ENCODE data around the gene EME2. TPM values are rescaled to one million over a fixed set of nuclear protein-coding genes. Genes with fewer than 3 reads are reported as not detected.

EME2 gene
- total and polyA plus RNA-seq, 2 donors = 6.3 to 8.1 TPM

GRCh38 chr16:1774448-1774780 lies 1.8 kb downstream of the EME2 start:
- no peak for DNase-seq (ENCODE audit: extremely low spot score)
- Histone ChIP-seq H3K4me1 (ENCODE audit: insufficient read depth) (no peaks in the 10 kb centered on the region), H3K4me3 (ENCODE audit: low read depth, low read length) (peak overlapping the region; percentile 94), H3K36me3 (ENCODE audit: insufficient read depth) (peaks cover 5% of the 10 kb centered on the region), H3K27ac (ENCODE audit: low read depth) (no peak overlapping the region)
- 92% methylated on average over 7 of the region's 7 CpGs for WGBS

GRCh38 chr16:1775006-1775845 lies 2.6 kb downstream of the EME2 start:
- Histone ChIP-seq H3K4me3 (ENCODE audit: low read depth, low read length) (no peak overlapping the region), H3K27ac (ENCODE audit: low read depth) (no peak overlapping the region), H3K36me3 (ENCODE audit: insufficient read depth) (peaks cover 5% of the 10 kb centered on the region), H3K4me1 (ENCODE audit: insufficient read depth) (no peaks in the 10 kb centered on the region)
- no peak for DNase-seq (ENCODE audit: extremely low spot score)
- 91% methylated on average over 30 of the region's 30 CpGs for WGBS

- WGBS = 83% methylated on average over 28 of the region's 28 CpGs
- Histone ChIP-seq H3K27ac (ENCODE audit: low read depth) (no peak overlapping the region), H3K4me1 (ENCODE audit: insufficient read depth) (no peaks in the 10 kb centered on the region), H3K4me3 (ENCODE audit: low read depth, low read length) (no peak overlapping the region), H3K36me3 (ENCODE audit: insufficient read depth) (peaks cover 5% of the 10 kb centered on the region)
- DNase-seq (ENCODE audit: extremely low spot score) = no peak
These were observed 3.4 kb downstream of the EME2 start for GRCh38 chr16:1775846-1776671.

DNA sequence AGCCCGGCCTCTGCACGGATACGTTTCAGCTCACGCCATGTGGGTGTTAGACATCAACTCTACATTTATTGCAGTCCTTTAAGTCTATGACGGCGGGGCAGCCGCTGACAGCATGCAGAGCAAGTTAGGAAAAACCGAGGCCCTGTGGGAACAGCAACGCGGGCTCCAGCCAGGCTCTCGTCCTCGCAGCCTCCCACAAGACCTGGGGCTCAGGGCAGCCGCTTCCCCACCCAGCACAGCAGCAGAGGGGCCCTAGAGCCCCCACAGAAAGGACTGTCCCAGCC lies 4.0 kb downstream of the EME2 start:
- no peak overlapping the region for H3K4me3 ChIP-seq (ENCODE audit: low read depth, low read length)
- H3K4me1 ChIP-seq (ENCODE audit: insufficient read depth) = no peaks in the 10 kb centered on the region
- WGBS = 77% methylated on average over 13 of the region's 13 CpGs
- DNase-seq (ENCODE audit: extremely low spot score) = no peak
- peaks cover 5% of the 10 kb centered on the region for H3K36me3 ChIP-seq (ENCODE audit: insufficient read depth)
- H3K27ac ChIP-seq (ENCODE audit: low read depth) = no peak overlapping the region

- no peak overlapping the region for H3K4me3 ChIP-seq (ENCODE audit: low read depth, low read length)
- 86% methylated on average over 22 of the region's 22 CpGs for WGBS
- no peaks in the 10 kb centered on the region for H3K4me1 ChIP-seq (ENCODE audit: insufficient read depth)
- no peak overlapping the region for H3K27ac ChIP-seq (ENCODE audit: low read depth)
- H3K36me3 ChIP-seq (ENCODE audit: insufficient read depth) = peaks cover 5% of the 10 kb centered on the region
- DNase-seq (ENCODE audit: extremely low spot score) = no peak
These were observed 4.4 kb downstream of the EME2 start for GRCh38 chr16:1776991-1777374.

DNA sequence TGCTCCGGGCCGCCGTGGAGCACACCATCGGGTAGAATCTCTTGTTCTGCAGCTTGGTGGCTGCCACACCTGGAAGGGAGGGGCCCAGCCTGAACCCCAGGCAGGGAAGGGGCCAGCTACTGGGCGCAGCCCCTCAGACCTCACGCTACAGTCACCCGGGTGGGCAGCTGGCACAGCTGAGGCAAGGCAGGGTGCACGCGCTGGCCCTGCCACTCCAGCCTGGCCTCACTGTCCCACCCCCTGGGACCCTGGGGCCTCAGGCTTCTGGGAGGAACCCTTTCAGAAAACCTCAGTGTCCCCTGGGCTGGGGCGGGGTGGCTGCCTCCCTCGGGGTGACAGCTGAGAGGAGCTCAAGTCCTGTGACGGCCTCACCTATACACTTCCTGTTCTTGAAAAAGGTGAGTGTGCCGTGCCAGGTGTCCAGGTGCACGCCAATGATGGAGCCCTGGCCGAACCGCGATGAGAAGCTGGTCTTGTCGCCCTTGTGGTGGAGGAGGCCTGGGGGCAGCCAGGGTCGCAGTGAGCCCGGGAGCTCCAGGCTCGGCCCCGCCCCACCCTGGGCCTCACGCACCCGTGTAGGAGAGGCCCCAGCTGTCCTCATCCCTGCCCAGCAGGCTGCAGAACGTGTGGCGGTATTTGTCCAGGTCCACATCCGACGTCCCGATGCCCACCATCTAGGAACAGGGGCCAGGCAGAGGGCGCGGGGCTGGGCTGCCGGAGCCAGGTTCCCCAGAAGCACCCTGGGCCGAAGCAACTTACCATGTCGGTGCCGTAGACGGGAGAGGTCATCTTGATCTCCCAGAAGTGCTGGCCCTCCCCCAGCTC lies 5.0 kb downstream of the EME2 start:
- WGBS = 80% methylated on average over 36 of the region's 36 CpGs
- Histone ChIP-seq H3K4me3 (ENCODE audit: low read depth, low read length) (no peak overlapping the region), H3K4me1 (ENCODE audit: insufficient read depth) (no peaks in the 10 kb centered on the region), H3K27ac (ENCODE audit: low read depth) (no peak overlapping the region), H3K36me3 (ENCODE audit: insufficient read depth) (peaks cover 5% of the 10 kb centered on the region)
- no peak for DNase-seq (ENCODE audit: extremely low spot score)

GRCh38 chr16:1778200-1779179 lies 5.9 kb downstream of the EME2 start:
- no peak for DNase-seq (ENCODE audit: extremely low spot score)
- 85% methylated on average over 34 of the region's 34 CpGs for WGBS
- H3K36me3 ChIP-seq (ENCODE audit: insufficient read depth) = peaks cover 5% of the 10 kb centered on the region
- no peaks in the 10 kb centered on the region for H3K4me1 ChIP-seq (ENCODE audit: insufficient read depth)
- H3K4me3 ChIP-seq (ENCODE audit: low read depth, low read length) = no peak overlapping the region
- H3K27ac ChIP-seq (ENCODE audit: low read depth) = no peak overlapping the region

DNA sequence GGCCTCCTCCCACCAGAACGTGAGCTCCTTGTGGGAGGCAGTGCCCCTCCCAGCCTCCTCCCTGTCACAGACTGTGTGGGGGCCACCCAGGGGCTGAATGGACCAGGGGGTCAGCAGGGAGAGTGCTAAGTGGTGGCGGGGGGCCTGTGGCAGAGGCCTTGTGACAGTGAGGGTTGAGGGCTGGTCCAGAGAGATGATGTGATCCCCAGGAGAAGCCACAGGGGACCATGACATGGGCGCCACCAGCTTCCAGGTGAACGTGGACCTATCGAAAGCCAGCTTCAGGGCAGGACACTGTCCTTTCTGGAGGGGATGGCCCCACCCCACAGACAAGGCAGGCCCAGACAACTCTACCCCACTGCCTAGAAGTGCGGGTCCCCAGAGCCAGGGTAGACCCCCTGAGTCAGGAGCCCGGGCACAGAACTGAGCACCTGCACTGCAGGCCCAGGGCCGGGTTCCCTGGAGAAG lies 6.7 kb downstream of the EME2 start:
- WGBS = 79% methylated on average over 8 of the region's 8 CpGs
- Histone ChIP-seq H3K36me3 (ENCODE audit: insufficient read depth) (peaks cover 5% of the 10 kb centered on the region), H3K4me3 (ENCODE audit: low read depth, low read length) (no peak overlapping the region), H3K27ac (ENCODE audit: low read depth) (no peak overlapping the region), H3K4me1 (ENCODE audit: insufficient read depth) (no peaks in the 10 kb centered on the region)
- DNase-seq (ENCODE audit: extremely low spot score) = no peak

GRCh38 chr16:1779741-1780676 lies 7.4 kb downstream of the EME2 start:
- 85% methylated on average over 27 of the region's 27 CpGs for WGBS
- H3K4me1 ChIP-seq (ENCODE audit: insufficient read depth) = no peaks in the 10 kb centered on the region
- no peak overlapping the region for H3K27ac ChIP-seq (ENCODE audit: low read depth)
- H3K36me3 ChIP-seq (ENCODE audit: insufficient read depth) = peaks cover 5% of the 10 kb centered on the region
- H3K4me3 ChIP-seq (ENCODE audit: low read depth, low read length) = no peak overlapping the region
- no peak for DNase-seq (ENCODE audit: extremely low spot score)

- no peak overlapping the region for H3K4me3 ChIP-seq (ENCODE audit: low read depth, low read length)
- H3K4me1 ChIP-seq (ENCODE audit: insufficient read depth) = no peaks in the 10 kb centered on the region
- H3K36me3 ChIP-seq (ENCODE audit: insufficient read depth) = peaks cover 5% of the 10 kb centered on the region
- no peak overlapping the region for H3K27ac ChIP-seq (ENCODE audit: low read depth)
- 81% methylated on average over 6 of the region's 6 CpGs for WGBS
- DNase-seq (ENCODE audit: extremely low spot score) = no peak
These were observed 8.1 kb downstream of the EME2 start for GRCh38 chr16:1780677-1781072.

DNA sequence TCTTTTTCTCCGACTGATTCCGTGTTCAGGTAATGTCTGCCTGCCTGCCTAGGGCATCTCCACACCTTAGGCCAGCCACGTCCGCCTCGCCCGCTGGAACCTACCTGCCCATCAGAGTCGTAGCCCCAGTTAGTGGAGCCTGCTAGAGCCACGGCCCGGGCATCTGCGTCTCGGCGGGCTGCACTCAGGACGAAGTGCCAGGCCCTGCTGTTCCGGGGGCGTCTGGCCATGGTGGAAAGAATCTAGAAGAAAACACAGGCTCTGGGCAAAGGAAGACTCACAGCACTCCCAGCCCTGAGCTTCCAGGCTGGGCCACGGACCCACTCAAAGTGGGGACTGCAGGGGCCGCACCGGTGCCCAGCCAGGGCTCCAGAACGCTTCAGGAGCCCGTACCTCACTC lies 8.6 kb downstream of the EME2 start:
- Histone ChIP-seq H3K36me3 (ENCODE audit: insufficient read depth) (peaks cover 5% of the 10 kb centered on the region), H3K4me1 (ENCODE audit: insufficient read depth) (no peaks in the 10 kb centered on the region), H3K4me3 (ENCODE audit: low read depth, low read length) (peak overlapping the region; percentile 91), H3K27ac (ENCODE audit: low read depth) (no peak overlapping the region)
- WGBS = 67% methylated on average over 20 of the region's 20 CpGs
- DNase-seq (ENCODE audit: extremely low spot score) = no peak

Data from urinary bladder (tissue), 4 donors.